Measurements from ENCODE around the gene RALGAPA2.
A peak's percentile ranks its signal among the peaks of the same experiment; 100 is the strongest.

The RALGAPA2 gene

GRCh38 chr20:20412750-20413149, 299.7 kb downstream of the RALGAPA2 start:
- DNase-seq (ENCODE audit: low read depth in 4 of 4, low spot score in 1 of 4), result peak in 1 of 4 experiments; percentile 23

GRCh38 chr20:20411836-20412235, 300.6 kb downstream of the RALGAPA2 start:
- no peak for DNase-seq (ENCODE audit: low read depth in 4 of 4, low spot score in 1 of 4)

- no peak for DNase-seq (ENCODE audit: low read depth in 4 of 4, low spot score in 1 of 4)
Measured at GRCh38 chr20:20411402-20411801, 301.0 kb downstream of the RALGAPA2 start.

DNA sequence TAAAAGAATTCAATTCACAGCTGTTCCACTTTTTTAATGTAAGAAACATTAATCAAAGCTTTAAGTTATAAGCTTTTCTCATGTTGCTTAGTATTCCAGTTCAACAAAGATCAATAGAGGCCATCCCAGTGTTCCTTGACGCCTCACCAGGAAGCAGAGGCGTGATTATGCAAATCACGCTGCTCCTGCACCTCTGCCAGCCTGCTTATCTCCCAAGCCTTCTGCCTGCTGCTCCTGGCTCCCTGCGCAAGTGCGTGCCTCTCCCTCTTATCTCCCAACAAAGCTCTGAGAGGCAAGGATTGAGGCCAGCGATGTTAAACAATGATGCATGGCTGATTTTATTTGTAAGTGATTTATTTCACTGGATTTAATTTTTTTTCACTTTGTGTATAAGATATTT, 301.8 kb downstream of the RALGAPA2 start:
- DNase-seq (ENCODE audit: low read depth in 4 of 4, low spot score in 1 of 4), result no peak

DNA sequence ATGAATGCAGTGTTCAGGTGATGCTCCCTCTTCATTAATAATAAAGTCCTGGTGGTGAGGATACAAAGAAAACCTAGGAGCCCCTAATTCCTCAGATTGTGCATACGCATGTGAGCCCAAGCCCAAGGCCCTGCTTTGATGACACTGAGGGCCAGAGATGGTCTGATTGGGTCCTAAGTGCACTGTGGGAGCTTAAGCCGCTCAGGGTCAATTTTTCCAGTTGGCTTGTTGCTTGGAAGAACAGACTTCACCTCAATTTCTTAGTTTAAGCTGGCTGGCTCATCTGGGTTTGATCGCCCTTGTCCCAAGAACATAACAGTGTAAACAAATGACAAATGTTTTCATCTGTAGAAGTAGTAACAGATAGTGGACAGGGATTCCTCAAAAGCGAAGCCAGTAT, 303.1 kb downstream of the RALGAPA2 start:
- no peak for DNase-seq (ENCODE audit: low read depth in 4 of 4, low spot score in 1 of 4)

DNA sequence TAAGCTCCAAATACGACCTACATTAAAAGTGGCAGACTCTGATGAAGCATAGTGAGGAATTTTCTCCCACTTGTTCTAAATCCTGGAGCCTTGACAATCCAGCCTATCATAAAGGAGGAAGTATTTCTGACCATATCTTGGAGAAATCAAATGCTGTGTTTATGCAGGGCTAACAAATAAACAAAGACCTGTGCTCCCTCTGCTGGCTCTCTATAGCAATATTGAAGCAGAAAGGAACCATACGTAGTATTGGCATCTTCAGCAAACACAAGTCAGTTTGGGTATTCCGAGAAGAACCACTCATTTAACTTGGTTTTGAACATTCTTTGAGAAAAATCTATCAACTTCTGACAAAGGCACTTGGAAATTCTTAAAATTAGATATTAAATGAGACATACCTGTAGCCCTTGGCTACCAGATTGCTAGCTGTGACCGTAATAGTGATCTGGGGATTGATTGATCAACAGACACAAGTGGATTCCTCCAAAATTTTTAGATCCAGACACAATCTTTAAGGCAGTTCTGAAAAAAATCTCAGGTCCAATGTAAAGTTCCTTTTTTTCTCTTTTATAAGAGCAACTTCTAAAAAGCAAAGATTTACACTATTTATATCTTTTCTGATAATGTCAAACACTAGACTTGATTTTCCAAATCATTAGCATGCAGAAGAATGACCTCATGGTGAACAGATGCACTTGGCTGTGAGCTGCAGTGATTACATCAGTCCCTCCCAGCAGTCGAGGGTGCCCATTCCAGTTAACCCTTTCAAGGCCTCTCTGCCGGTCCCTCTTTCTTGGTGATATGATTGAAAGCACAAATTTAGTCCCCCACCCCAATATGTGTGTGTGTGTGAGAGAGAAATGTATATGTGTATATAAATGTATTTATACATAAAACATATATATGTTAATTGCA, 304.3 kb downstream of the RALGAPA2 start:
- DNase-seq (ENCODE audit: low read depth in 4 of 4, low spot score in 1 of 4), result no peak

DNA sequence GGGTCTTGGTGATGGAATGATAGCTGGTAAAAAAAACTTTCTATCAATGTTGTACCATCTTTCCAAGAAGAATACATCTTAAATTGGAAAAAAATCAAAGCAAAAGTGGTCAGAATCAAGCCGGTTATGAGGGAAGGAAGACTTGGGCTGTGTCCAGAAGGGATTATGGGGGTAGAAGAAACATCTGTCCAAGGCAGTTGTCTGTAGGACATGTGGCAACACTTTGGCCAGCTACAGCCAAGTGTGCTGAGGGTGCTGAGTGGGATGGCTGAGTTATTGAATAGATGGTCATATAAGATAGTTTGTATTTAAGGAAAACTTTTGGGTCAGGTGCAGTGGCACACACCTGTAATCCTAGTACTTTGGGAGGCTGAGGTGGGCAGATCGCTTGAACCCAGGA, 306.1 kb downstream of the RALGAPA2 start:
- no peak for DNase-seq (ENCODE audit: low read depth in 4 of 4, low spot score in 1 of 4)

DNA sequence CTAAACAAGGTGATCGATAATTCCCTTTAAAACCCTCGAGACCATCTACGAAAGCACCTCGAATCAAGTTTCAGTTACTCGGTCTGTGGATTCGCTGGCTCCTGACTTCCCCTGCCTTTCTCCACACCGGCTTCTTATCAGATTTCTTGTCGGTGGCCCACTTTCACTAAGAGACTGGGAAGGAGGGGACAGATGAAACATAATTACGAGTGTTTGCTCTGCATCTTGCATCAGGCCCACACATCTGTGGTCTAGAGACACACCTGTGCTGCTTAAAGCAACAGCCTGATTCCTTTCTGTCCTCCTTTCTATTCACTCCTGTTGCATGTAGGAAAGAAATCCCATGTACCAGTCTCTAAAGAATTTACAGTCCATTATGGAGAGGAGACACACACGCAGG, 306.8 kb downstream of the RALGAPA2 start:
- no peak for DNase-seq (ENCODE audit: low read depth in 4 of 4, low spot score in 1 of 4)

DNA sequence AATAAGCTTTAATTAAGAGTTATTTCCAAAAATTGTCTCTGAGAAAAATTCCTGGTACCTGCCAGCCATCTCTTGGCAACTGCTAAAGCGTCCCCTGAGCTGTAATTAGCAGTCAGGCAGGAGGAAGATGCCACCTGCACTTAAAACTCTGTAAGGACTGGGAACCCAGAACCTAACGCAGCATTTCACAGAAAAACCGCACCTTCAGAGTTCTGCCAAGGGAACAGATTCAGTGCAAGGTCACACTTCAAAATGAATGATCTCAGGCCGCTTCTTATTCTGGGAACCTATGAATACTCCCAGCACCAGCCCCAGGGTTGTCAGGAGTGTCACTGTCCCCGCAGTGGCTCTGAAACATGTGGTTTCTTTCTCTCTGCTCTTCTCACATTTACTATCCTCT, 307.8 kb downstream of the RALGAPA2 start:
- no peak for DNase-seq (ENCODE audit: low read depth in 4 of 4, low spot score in 1 of 4)

GRCh38 chr20:20401991-20402390, 310.5 kb downstream of the RALGAPA2 start:
- no peak for DNase-seq (ENCODE audit: low read depth in 4 of 4, low spot score in 1 of 4)

- no peak for DNase-seq (ENCODE audit: low read depth in 4 of 4, low spot score in 1 of 4)
Measured at GRCh38 chr20:20399531-20400500, 312.6 kb downstream of the RALGAPA2 start.

DNA sequence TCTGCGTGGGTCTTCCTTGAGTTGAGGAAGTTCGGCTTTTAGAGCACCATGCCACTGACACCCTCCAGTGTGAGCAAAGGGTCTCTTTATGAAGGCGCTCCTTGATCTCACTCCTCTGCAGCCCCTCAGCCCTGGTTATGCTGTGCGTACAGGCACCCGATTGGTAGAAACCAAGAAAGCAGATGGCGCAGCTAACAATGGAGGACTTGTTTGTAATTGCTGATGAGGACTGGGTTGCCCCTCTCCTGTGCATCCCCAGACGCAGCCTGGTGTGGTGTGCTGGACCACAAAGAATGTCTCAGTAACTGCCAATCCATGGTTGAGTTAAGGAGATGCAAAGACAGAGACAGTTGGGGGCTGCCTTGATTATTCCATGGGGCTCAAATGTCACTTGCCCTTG, 314.3 kb downstream of the RALGAPA2 start:
- DNase-seq (ENCODE audit: low read depth in 4 of 4, low spot score in 1 of 4), result no peak

DNA sequence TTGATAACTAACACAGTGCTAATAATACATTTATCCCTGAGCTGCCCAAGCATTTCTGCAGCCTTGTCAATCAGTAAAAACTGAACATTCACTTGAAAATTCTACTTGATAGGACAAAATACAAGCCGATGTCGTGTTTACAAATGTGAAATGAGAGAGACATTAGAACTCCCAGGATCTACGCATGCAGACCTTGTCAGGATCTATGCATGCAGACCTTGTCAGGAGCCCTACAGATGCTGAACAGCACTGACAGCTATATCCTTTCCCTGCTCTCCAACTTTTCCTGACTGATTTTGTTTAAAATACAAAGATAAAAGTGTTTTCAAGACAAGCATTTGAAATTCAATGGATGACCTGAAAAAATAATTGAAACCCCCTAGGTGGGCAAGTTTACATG, 315.6 kb downstream of the RALGAPA2 start:
- DNase-seq (ENCODE audit: low read depth in 4 of 4, low spot score in 1 of 4), result no peak

DNA sequence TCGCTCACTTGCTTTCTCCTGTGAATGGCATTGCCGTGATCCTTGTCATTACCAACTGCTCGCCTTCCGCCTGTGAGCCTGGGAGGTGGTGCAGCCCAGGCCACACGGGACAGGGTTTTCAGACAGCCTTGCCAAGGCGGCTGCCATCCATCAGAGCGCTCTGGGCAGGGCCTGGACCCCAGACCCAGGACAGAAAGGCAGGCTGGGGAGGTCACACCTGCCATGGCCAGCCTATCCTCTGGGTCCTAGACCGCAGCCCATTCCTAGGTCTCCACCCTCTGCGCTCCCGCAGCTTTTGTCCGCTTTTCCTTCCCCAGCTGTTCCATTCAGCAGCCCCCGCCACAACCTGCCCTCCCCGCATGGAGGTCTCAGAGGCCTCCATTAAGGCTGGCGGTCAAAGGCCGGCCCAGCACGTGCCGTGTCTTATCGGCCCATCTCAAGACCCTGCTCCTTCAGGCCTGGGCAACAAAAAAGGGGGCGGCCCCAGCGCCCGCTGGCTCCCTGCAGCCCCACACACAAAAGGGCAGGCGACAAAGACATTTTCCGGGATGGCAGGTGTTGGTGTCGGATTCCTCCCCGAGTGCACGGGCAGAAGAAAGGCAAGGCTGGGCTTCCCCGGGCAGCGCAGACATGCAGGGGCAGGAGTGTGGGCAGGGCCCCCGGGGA, 316.4 kb downstream of the RALGAPA2 start:
- no peak for DNase-seq (ENCODE audit: low read depth in 4 of 4, low spot score in 1 of 4)

- no peak for DNase-seq (ENCODE audit: low read depth in 4 of 4, low spot score in 1 of 4)
Measured at GRCh38 chr20:20395087-20395486, 317.4 kb downstream of the RALGAPA2 start.

DNA sequence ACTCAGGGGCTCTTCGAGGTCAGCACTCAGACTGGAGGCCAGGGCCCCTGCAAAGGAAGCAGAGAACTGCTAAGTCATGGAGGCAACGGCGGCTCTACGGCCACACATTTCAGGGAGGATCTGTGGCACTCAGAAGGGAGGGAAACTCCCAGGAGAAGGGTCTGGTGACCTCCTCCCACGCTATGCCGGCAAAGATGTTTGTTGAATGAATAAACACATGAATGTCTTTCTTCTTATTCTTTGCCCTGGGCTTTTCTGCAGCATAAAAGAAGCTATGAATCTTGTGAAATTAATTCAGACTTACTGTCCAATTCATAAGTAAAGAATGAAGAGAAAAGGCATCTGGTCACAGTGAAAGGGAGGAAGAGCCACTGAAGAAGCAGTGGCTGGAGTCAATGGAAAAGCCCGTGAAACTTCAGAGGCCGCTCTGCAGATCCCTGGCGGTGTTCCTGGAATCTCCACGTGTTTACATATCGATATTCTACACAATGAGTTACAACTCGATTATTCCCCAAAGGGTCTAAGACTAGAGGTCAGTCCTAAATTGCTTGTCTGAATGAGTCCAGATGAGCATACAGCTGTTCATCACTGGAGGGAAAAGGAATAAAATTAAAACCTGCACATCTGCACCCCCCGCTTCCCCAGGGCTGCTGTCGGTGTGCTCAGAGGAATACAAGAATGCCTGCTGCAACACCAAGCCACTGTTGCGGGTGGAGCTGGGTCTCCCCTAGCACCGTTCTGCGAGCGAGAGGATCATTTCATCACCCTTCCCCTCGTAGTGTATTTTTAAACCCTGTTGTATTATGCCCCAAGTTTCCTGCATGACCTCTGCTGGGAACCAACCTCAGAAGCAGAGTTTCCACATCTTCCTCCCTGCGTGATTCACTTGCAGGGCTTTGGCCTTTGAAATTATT, 319.0 kb downstream of the RALGAPA2 start:
- no peak for DNase-seq (ENCODE audit: low read depth in 4 of 4, low spot score in 1 of 4)

GRCh38 chr20:20391766-20392165, 320.7 kb downstream of the RALGAPA2 start:
- no peak for DNase-seq (ENCODE audit: low read depth in 4 of 4, low spot score in 1 of 4)

DNA sequence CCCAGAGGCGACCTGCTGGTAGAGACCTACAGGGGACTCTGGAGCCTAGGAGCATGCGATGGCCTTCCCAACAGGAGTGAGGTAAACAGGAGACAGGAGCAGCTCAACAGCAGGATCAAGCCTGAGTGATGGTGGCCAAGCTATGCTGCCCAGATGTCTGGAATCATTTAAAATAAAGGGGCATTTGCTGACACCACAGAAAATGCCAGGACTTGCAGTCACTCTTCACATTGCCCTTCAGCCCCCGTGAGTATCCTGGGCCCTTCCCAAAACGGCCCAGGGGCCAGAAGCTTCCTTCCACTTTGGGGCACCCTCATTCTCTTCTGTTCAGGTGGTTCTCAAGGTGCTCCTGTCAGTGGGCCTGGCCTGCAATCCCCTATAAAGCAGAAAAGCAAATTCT, 321.3 kb downstream of the RALGAPA2 start:
- DNase-seq (ENCODE audit: low read depth in 4 of 4, low spot score in 1 of 4), result no peak

GRCh38 chr20:20390393-20390792, 322.1 kb downstream of the RALGAPA2 start:
- no peak for DNase-seq (ENCODE audit: low read depth in 4 of 4, low spot score in 1 of 4)

DNA sequence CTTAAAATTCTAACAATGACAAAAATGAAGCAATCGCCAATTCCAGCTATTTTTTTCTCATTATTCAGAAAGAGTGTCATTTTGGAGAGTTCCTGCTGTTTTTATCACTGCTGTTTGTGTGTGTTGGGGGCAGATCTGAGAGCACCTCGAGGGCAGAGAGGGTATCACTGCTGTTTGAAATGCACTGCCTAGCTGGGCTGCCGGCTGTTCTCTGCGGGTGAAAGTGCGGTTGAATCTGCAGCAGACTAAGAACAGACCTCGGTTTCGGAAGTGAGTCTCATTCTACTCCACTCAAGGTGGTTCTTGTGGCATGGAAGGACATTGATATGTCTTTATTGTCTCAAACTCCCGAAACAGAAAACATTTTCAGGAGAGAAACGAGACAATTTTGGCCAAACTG, 326.3 kb downstream of the RALGAPA2 start:
- DNase-seq (ENCODE audit: low read depth in 4 of 4, low spot score in 1 of 4), result no peak

Data from stimulated activated CD4-positive, alpha-beta T cell treated with anti-CD3 and anti-CD28 coated beads, Interleukin-1b, Interleukin-23, amount 100 ng/mL, for 24 hours (primary cell).